ENCODE results near the gene NCLN. TPM values are rescaled to one million over a fixed set of nuclear protein-coding genes. Genes with fewer than 3 reads are reported as not detected.

The NCLN gene
- total RNA-seq, 4 donors from 2014 or later: 18.2 to 54.4 (median 43.1) TPM

GRCh38 chr19:3149526-3150505 lies 35.9 kb upstream of the NCLN start:
- H3K4me3 ChIP-seq: no peak overlapping the region
- intact Hi-C loops (cut with DNase I; ENCODE audit: low total_unique reads) (no loop called here), in situ Hi-C loops (cut with MboI; ENCODE audit: low sequenced_read_pairs in 4 of 4) (loop anchor here in 1 of 4 donors (25.0 kb wide), 1 partner anchor 188 kb away; no protein-coding TSS in a partner anchor)
- H3K4me1 ChIP-seq: no peaks in the 10 kb centered on the region
- DNase-seq: no peak
- no peak overlapping the region for H3K27ac ChIP-seq
- H3K36me3 ChIP-seq: no peaks in the 10 kb centered on the region
- peaks cover 4 to 13% (median 6%) of the 10 kb centered on the region in 3 donors for H3K27me3 ChIP-seq
- H3K9me3 ChIP-seq: no peaks in the 10 kb centered on the region
- TF ChIP-seq POLR2A (IDR thresholded peaks at IDR 0.05) (no peak), CTCF (IDR thresholded peaks at IDR 0.05 in 4 of 5, conservative IDR thresholded peaks at IDR 0.05 in 1 of 5) (no peak)
- ATAC-seq: no peak

- intact Hi-C loops (cut with DNase I; ENCODE audit: low total_unique reads): no loop called here
- DNase-seq (no peak), ATAC-seq (no peak)
- TF ChIP-seq POLR2A (IDR thresholded peaks at IDR 0.05) (no peak), CTCF (IDR thresholded peaks at IDR 0.05 in 4 of 5, conservative IDR thresholded peaks at IDR 0.05 in 1 of 5) (no peak)
- Histone ChIP-seq H3K36me3 (no peaks in the 10 kb centered on the region), H3K9me3 (no peaks in the 10 kb centered on the region), H3K4me1 (no peaks in the 10 kb centered on the region), H3K27ac (no peak overlapping the region), H3K27me3 (peaks cover 4 to 13% (median 6%) of the 10 kb centered on the region in 3 donors), H3K4me3 (no peak overlapping the region)
- in situ Hi-C loops (cut with MboI; ENCODE audit: low sequenced_read_pairs in 4 of 4): loop anchor here in 1 of 4 donors (25.0 kb wide), 1 partner anchor 189 kb away; no protein-coding TSS in a partner anchor
These were observed 34.9 kb upstream of the NCLN start for GRCh38 chr19:3150739-3151329.

GRCh38 chr19:3151563-3152418 lies 33.9 kb upstream of the NCLN start:
- no peaks in the 10 kb centered on the region for H3K9me3 ChIP-seq
- in situ Hi-C loops (cut with MboI; ENCODE audit: low sequenced_read_pairs in 4 of 4): loop anchor here in 1 of 4 donors (25.0 kb wide), 1 partner anchor 189 kb away; no protein-coding TSS in a partner anchor
- no peak for DNase-seq
- no peak overlapping the region for H3K4me3 ChIP-seq
- TF ChIP-seq CTCF (IDR thresholded peaks at IDR 0.05 in 4 of 5, conservative IDR thresholded peaks at IDR 0.05 in 1 of 5) (no peak), POLR2A (IDR thresholded peaks at IDR 0.05) (no peak)
- H3K27me3 ChIP-seq: peaks cover 4 to 9% (median 6%) of the 10 kb centered on the region in 3 donors
- no peak for ATAC-seq
- no peaks in the 10 kb centered on the region for H3K36me3 ChIP-seq
- H3K4me1 ChIP-seq: no peaks in the 10 kb centered on the region
- no peak overlapping the region for H3K27ac ChIP-seq
- intact Hi-C loops (cut with DNase I; ENCODE audit: low total_unique reads): no loop called here

- ATAC-seq: no peak
- H3K27me3 ChIP-seq: peaks cover 4 to 7% (median 6%) of the 10 kb centered on the region in 3 donors
- intact Hi-C loops (cut with DNase I; ENCODE audit: low total_unique reads): no loop called here
These were observed 33.3 kb upstream of the NCLN start for GRCh38 chr19:3152419-3152780.

More at GRCh38 chr19:3152419-3152780, 33.3 kb upstream of the NCLN start:
- Histone ChIP-seq H3K27ac (no peak overlapping the region), H3K4me3 (no peak overlapping the region), H3K9me3 (no peaks in the 10 kb centered on the region), H3K36me3 (no peaks in the 10 kb centered on the region), H3K4me1 (no peaks in the 10 kb centered on the region)
- DNase-seq: no peak
- in situ Hi-C loops (cut with MboI; ENCODE audit: low sequenced_read_pairs in 4 of 4): loop anchor here in 1 of 4 donors (25.0 kb wide), 1 partner anchor 190 kb away; no protein-coding TSS in a partner anchor
- TF ChIP-seq CTCF (IDR thresholded peaks at IDR 0.05 in 4 of 5, conservative IDR thresholded peaks at IDR 0.05 in 1 of 5) (no peak), POLR2A (IDR thresholded peaks at IDR 0.05) (no peak)
